GM12878 (cell line): ENCODE measurements around the gene SLC43A3.

Source experiments
- MYC ChIP-seq: IDR thresholded peaks from 2 replicates; pipeline ENCODE4 v1.6.1; 2011; ENCODE audit warnings: mild to moderate bottlenecking, low read length, moderate library complexity, inconsistent platforms; ENCODE audit not compliant: insufficient read depth, insufficient replicate concordance, insufficient read length, severe bottlenecking
- POLR2A ChIP-seq: IDR thresholded peaks from 2 replicates; pipeline ENCODE4 v1.6.1; 2011; ENCODE audit warnings: low read depth, mild to moderate bottlenecking, low read length
- POLR2AphosphoS5 ChIP-seq: IDR thresholded peaks from 2 replicates; pipeline ENCODE4 v1.6.1; 2011; ENCODE audit warnings: mild to moderate bottlenecking, low read length, inconsistent platforms
- RCOR1 ChIP-seq: conservative IDR thresholded peaks from 2 replicates; pipeline ENCODE4 v1.6.1; 2012; ENCODE audit warnings: low read depth, low read length, improper control_type of control experiment
- REST ChIP-seq: IDR thresholded peaks from 2 replicates; pipeline ENCODE4 v1.6.1; 2012; ENCODE audit warnings: mild to moderate bottlenecking, low read depth, low read length
- RFX5 ChIP-seq: IDR thresholded peaks from 2 replicates; pipeline ENCODE4 v1.6.1; 2011; ENCODE audit warnings: low read depth, low read length, improper control_type of control experiment
- SIN3A ChIP-seq: IDR thresholded peaks from 2 replicates; pipeline ENCODE4 v1.6.1; 2012; ENCODE audit warnings: low read depth, low read length, improper control_type of control experiment
- SUZ12 ChIP-seq: fragments of 200-600 bp; sonication (generic); IDR thresholded peaks from one replicate; pipeline ENCODE4 v1.6.1; 2018; ENCODE audit warnings: antibody characterized with exemption, mild to moderate bottlenecking; ENCODE audit not compliant: unreplicated experiment
- ZNF207 ChIP-seq: fragments of 450-650 bp; IDR thresholded peaks from 2 replicates; pipeline ENCODE4 v1.6.1; 2014; ENCODE audit warnings: antibody characterized with exemption, mild to moderate bottlenecking, borderline replicate concordance
- TF ChIP-seq, protein P1 (sequence below): fragments of 150-350 bp; IDR thresholded peaks from 2 replicates; pipeline ENCODE4 v1.6.1; 2016; ENCODE audit warnings: low read depth, low read length

DNA sequence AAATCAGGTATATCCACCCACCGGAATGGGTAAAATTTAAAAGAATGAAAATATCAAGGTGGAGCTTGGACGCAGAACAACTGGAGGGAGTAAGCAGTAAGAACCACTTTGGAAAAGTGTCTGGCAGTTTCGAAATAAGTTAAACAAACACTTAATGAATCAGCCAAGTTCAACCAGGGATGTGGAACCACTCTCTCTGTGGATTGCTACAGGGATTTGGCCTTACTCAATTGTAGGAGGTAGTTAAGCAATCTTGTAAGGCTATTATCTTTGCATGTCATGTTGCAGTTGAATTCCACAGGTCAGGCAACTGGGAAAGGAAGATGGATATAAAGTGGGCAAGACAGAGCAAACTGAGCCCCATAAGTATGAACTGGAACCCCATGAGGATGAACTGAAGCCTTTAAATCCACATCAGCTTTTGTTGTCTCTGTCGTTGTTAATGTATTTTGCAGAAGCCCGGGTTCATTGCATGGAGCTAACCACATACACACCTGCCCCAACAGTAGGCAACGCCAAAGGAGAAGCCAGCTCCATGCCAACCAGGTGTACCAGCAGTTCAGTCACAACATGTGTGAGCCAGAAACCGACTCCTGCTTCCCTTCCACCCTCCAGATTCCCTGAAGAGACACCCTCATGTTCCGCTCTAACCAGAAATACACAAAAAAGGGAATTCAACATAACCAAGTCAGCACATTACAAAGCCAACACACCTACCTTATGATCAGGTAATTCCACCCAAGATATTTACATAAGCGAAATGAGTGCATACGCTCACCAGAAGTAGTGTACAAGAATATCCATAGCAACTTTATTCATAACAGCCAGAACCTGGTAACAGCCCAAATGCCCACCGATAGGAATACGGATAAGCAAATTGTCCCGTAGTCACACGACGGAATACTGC, 8.0 kb upstream of the SLC43A3 start:
- no peak for TF ChIP-seq POLR2A
- TF ChIP-seq ZNF207, result no peak
- TF ChIP-seq POLR2AphosphoS5, result no peak
- TF ChIP-seq SUZ12, result no peak
- TF ChIP-seq RCOR1, result no peak
- no peak for TF ChIP-seq SIN3A
- no peak for TF ChIP-seq REST
- TF ChIP-seq RFX5, result no peak
- TF ChIP-seq, protein P1, sequence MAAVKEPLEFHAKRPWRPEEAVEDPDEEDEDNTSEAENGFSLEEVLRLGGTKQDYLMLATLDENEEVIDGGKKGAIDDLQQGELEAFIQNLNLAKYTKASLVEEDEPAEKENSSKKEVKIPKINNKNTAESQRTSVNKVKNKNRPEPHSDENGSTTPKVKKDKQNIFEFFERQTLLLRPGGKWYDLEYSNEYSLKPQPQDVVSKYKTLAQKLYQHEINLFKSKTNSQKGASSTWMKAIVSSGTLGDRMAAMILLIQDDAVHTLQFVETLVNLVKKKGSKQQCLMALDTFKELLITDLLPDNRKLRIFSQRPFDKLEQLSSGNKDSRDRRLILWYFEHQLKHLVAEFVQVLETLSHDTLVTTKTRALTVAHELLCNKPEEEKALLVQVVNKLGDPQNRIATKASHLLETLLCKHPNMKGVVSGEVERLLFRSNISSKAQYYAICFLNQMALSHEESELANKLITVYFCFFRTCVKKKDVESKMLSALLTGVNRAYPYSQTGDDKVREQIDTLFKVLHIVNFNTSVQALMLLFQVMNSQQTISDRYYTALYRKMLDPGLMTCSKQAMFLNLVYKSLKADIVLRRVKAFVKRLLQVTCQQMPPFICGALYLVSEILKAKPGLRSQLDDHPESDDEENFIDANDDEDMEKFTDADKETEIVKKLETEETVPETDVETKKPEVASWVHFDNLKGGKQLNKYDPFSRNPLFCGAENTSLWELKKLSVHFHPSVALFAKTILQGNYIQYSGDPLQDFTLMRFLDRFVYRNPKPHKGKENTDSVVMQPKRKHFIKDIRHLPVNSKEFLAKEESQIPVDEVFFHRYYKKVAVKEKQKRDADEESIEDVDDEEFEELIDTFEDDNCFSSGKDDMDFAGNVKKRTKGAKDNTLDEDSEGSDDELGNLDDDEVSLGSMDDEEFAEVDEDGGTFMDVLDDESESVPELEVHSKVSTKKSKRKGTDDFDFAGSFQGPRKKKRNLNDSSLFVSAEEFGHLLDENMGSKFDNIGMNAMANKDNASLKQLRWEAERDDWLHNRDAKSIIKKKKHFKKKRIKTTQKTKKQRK, result no peak
- TF ChIP-seq MYC, result no peak
